Central memory CD4-positive, alpha-beta T cell (primary cell): Measurements from ENCODE around the gene TMC7.
"Not testable (repeated sequence)": the region's sequence is repeated elsewhere in the genome, so short reads cannot be mapped to it uniquely, and the experiment has no call there.

Experiments
- DNase-seq: peaks from one replicate; pipeline ENCODE4 v3.0.0; 2022

TMC7 gene

GRCh38 chr16:18984435-18985005 is 786 bp downstream of the TMC7 start:
- DNase-seq, result no peak

GRCh38 chr16:18985256-18985655 is 1.5 kb downstream of the TMC7 start:
- not testable (repeated sequence) for DNase-seq

- DNase-seq, result not testable (repeated sequence)
These were observed 8.0 kb downstream of the TMC7 start for GRCh38 chr16:18991731-18992130.

- DNase-seq, result not testable (repeated sequence)
These were observed 9.8 kb downstream of the TMC7 start for GRCh38 chr16:18993531-18993930.

- DNase-seq, result not testable (repeated sequence)
These were observed 10.4 kb downstream of the TMC7 start for GRCh38 chr16:18994181-18994580.

- DNase-seq, result not testable (repeated sequence)
These were observed 11.7 kb downstream of the TMC7 start for GRCh38 chr16:18995406-18995805.

- not testable (repeated sequence) for DNase-seq
These were observed 12.8 kb downstream of the TMC7 start for GRCh38 chr16:18996536-18996935.

- not testable (repeated sequence) for DNase-seq
These were observed 13.3 kb downstream of the TMC7 start for GRCh38 chr16:18997001-18997400.

- DNase-seq, result no peak
These were observed 15.3 kb downstream of the TMC7 start for GRCh38 chr16:18999045-18999393.

- DNase-seq, result no peak
These were observed 18.1 kb downstream of the TMC7 start for GRCh38 chr16:19001788-19002187.

GRCh38 chr16:19003935-19004334 is 20.2 kb downstream of the TMC7 start:
- no peak for DNase-seq

GRCh38 chr16:19005561-19006445 is 22.1 kb downstream of the TMC7 start:
- no peak for DNase-seq

- DNase-seq, result no peak
These were observed 22.9 kb downstream of the TMC7 start for GRCh38 chr16:19006446-19007315.

- DNase-seq, result no peak
These were observed 24.8 kb downstream of the TMC7 start for GRCh38 chr16:19008245-19009169.

GRCh38 chr16:19011169-19011731 is 27.5 kb downstream of the TMC7 start:
- no peak for DNase-seq

GRCh38 chr16:19014461-19014860 is 30.7 kb downstream of the TMC7 start:
- no peak for DNase-seq

- DNase-seq, result no peak
These were observed 33.4 kb downstream of the TMC7 start for GRCh38 chr16:19017179-19017578.

- no peak for DNase-seq
These were observed 37.0 kb downstream of the TMC7 start for GRCh38 chr16:19020689-19021088.

- no peak for DNase-seq
These were observed 38.0 kb downstream of the TMC7 start for GRCh38 chr16:19021747-19022146.

GRCh38 chr16:19027416-19027815 is 43.7 kb downstream of the TMC7 start:
- no peak for DNase-seq

- DNase-seq, result no peak
These were observed 46.2 kb downstream of the TMC7 start for GRCh38 chr16:19029980-19030379.

- no peak for DNase-seq
These were observed 48.0 kb downstream of the TMC7 start for GRCh38 chr16:19031738-19032137.
